Measurements from ENCODE around the gene ARHGAP25.

DNA sequence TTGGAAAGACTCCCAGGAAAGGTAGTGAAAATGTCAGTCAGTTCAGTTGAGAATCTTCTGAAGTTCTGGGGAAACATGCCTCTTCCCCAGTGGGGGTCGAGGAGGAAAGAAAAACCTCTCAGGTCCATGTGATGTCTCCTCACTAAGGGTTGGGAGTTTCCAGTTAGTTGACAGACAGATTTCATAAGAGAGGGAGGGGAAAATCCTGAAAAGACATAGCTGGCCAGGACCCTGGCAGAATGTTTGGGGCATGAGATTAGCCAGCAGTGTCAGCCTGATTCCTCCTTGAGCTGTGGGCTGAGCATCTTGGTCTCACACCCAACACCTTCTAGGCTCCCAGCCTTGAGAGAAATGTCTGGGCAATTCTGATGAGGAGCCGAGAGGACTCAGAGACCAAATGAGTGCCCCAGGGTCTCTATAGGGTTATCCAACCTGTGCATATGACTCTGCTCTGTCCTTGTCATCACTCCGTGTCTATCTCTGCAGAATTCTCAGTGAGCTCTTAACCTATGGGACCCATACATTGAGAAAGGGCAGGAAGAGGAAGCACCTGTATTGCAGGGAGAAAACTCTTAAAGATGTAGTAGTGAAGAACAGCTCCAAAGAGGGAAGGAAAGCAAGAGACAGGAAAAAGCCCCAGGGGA is 122.7 kb downstream of the ARHGAP25 start:
- TF ChIP-seq EZH2 (IDR thresholded peaks at IDR 0.05; ENCODE audit: low read length, missing control alignments), result no peak
- TF ChIP-seq, protein P1, sequence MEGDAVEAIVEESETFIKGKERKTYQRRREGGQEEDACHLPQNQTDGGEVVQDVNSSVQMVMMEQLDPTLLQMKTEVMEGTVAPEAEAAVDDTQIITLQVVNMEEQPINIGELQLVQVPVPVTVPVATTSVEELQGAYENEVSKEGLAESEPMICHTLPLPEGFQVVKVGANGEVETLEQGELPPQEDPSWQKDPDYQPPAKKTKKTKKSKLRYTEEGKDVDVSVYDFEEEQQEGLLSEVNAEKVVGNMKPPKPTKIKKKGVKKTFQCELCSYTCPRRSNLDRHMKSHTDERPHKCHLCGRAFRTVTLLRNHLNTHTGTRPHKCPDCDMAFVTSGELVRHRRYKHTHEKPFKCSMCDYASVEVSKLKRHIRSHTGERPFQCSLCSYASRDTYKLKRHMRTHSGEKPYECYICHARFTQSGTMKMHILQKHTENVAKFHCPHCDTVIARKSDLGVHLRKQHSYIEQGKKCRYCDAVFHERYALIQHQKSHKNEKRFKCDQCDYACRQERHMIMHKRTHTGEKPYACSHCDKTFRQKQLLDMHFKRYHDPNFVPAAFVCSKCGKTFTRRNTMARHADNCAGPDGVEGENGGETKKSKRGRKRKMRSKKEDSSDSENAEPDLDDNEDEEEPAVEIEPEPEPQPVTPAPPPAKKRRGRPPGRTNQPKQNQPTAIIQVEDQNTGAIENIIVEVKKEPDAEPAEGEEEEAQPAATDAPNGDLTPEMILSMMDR (conservative IDR thresholded peaks at IDR 0.05 in 1 of 2, IDR thresholded peaks at IDR 0.05 in 1 of 2; ENCODE audit: low read depth in 1 of 2, low read length in 2 of 2), result no peak

All from fibroblast of lung (primary cell).